Inflammatory macrophage (primary cell): ENCODE data around the gene RLN2.
"Not testable (repeated sequence)": the region's sequence is repeated elsewhere in the genome, so short reads cannot be mapped to it uniquely, and the experiment has no call there.

Source experiments
- DNase-seq, 2 donors: peaks; one replicate each; pipeline ENCODE4 v3.0.0-alpha.2; 2020 to 2022
- total RNA-seq, 18 experiments: gene quantifications; one replicate each; lab custom pipeline; 2026; ENCODE audit warnings: mixed read lengths in 6 of 18, inconsistent platforms in 2 of 18; lab: John Stamatoyannopoulos, UW

RLN2 gene
- 0 to 0.12 (median 0) reads per million in 18 experiments for total RNA-seq

GRCh38 chr9:5303840-5304795 is at the start of gene RLN2:
TSS of gene RLN2 (minus strand) at chr9:5304716. CDS start at chr9:5304580, 136 bp downstream.
- not testable (repeated sequence) for DNase-seq

GRCh38 chr9:5354184-5354583 is 49.7 kb upstream of the RLN2 start:
- DNase-seq, result no peak

- no peak for DNase-seq
Observed at GRCh38 chr9:5352637-5353248, 48.2 kb upstream of the RLN2 start.

- DNase-seq, result not testable (repeated sequence)
Observed at GRCh38 chr9:5338992-5339981, 34.8 kb upstream of the RLN2 start, which contains the start of gene RLN1. TSS of gene RLN1 (minus strand) at chr9:5339876. CDS start at chr9:5339746, 130 bp downstream.

- DNase-seq, result no peak
Observed at GRCh38 chr9:5336688-5337087, 32.2 kb upstream of the RLN2 start.

GRCh38 chr9:5331276-5331675 is 26.8 kb upstream of the RLN2 start:
- DNase-seq, result not testable (repeated sequence)

GRCh38 chr9:5326893-5327548 is 22.5 kb upstream of the RLN2 start:
- DNase-seq, result no peak

- no peak for DNase-seq
Observed at GRCh38 chr9:5326187-5326586, 21.7 kb upstream of the RLN2 start.

GRCh38 chr9:5321601-5322000 is 17.1 kb upstream of the RLN2 start:
- DNase-seq, result not testable (repeated sequence)

- no peak for DNase-seq
Observed at GRCh38 chr9:5321058-5321457, 16.5 kb upstream of the RLN2 start.

GRCh38 chr9:5316406-5316805 is 11.9 kb upstream of the RLN2 start:
- DNase-seq, result not testable (repeated sequence)

- no peak for DNase-seq
Observed at GRCh38 chr9:5315187-5315923, 10.8 kb upstream of the RLN2 start.

- DNase-seq, result no peak
Observed at GRCh38 chr9:5310851-5311250, 6.3 kb upstream of the RLN2 start.

- no peak for DNase-seq
Observed at GRCh38 chr9:5305741-5306140, 1.2 kb upstream of the RLN2 start.

GRCh38 chr9:5301544-5301943 is 3.0 kb downstream of the RLN2 start:
- no peak for DNase-seq

GRCh38 chr9:5292141-5292540 is 12.4 kb downstream of the RLN2 start:
- no peak for DNase-seq

GRCh38 chr9:5288591-5288990 is 15.9 kb downstream of the RLN2 start:
- DNase-seq, result no peak

- no peak for DNase-seq
Observed at GRCh38 chr9:5286262-5286661, 18.3 kb downstream of the RLN2 start.

GRCh38 chr9:5278486-5278885 is 26.0 kb downstream of the RLN2 start:
- no peak for DNase-seq

GRCh38 chr9:5274770-5275169 is 29.7 kb downstream of the RLN2 start:
- DNase-seq, result no peak

GRCh38 chr9:5269249-5269715 is 35.2 kb downstream of the RLN2 start:
- no peak for DNase-seq
